Adrenal gland (tissue), 12 donors: ENCODE results near the gene GKN1. TPM values are rescaled to one million over a fixed set of nuclear protein-coding genes. Genes with fewer than 3 reads are reported as not detected.

Source experiments
- DNase-seq, 7 donors: peaks; one replicate each; pipeline ENCODE4 v3.0.0-alpha.2; 2019 to 2020
- H3K27ac ChIP-seq, 5 donors: fragments of 200-600 bp; sonication (generic) in 4 of 5; 1 replicate in 3 of 5; 2 replicates in 2 of 5; pipeline versions ENCODE4 v1.5.1 to v1.8.0; 2016 to 2020; ENCODE audit warnings: mild to moderate bottlenecking in 1 of 5
- H3K27me3 ChIP-seq: fragments of 200-600 bp; 2 replicates; pipeline ENCODE4 v1.8.0; 2021
- H3K36me3 ChIP-seq, 2 donors: fragments of 200-600 bp; replicated peaks in 1 of 2; 1 replicate in 1 of 2; 2 replicates in 1 of 2; pipeline versions ENCODE4 v1.5.1 to v1.8.0; 2018 to 2022
- H3K4me1 ChIP-seq, 2 donors: fragments of 200-600 bp; replicated peaks in 1 of 2; 1 replicate in 1 of 2; 2 replicates in 1 of 2; pipeline versions ENCODE4 v1.5.1 to v1.8.0; 2018 to 2021
- H3K4me3 ChIP-seq, 4 donors: fragments of 200-600 bp; sonication (generic) in 3 of 4; one replicate each; pipeline ENCODE4 v1.5.1; 2016 to 2018
- H3K9me3 ChIP-seq, 3 donors: fragments of 200-600 bp; sonication (generic) in 1 of 3; replicated peaks in 1 of 3; 1 replicate in 2 of 3; 2 replicates in 1 of 3; pipeline versions ENCODE4 v1.5.1 to v1.8.0; 2016 to 2021
- CTCF ChIP-seq, 6 experiments: fragments of 450-650 bp in 4 of 6; fragments of 200-600 bp in 2 of 6; sonication (generic) in 1 of 6; IDR thresholded peaks; 1 replicate in 5 of 6; 2 replicates in 1 of 6; pipeline versions ENCODE4 v1.5.1 to v1.8.0; 2016 to 2021; ENCODE audit warnings: antibody characterized with exemption in 6 of 6, mild to moderate bottlenecking in 2 of 6, moderate library complexity in 1 of 6
- POLR2A ChIP-seq, 2 donors: fragments of 450-650 bp; IDR thresholded peaks; one replicate each; pipeline ENCODE4 v1.6.1; 2017; ENCODE audit warnings: antibody characterized with exemption in 2 of 2, mild to moderate bottlenecking in 2 of 2, moderate library complexity in 1 of 2
- WGBS, 4 donors: extraction: QIAGEN DNeasy Blood & Tissue Kit in 2 of 4; methylation state at CpG; one replicate each; pipeline versions ENCODE4 v1.1.5 to v1.1.7; 2013 to 2017; 5-methylcytosine and 5-hydroxymethylcytosine counted together
- intact Hi-C, 2 donors: fragments of 100-400 bp; cut with DNase I; formaldehyde crosslinking; loops; one replicate each; pipeline versions ENCODE4 v1.14.1 to v1.15.0; 2022 to 2023
- polyA plus RNA-seq, 3 donors: library from polyadenylated mRNA; stranded (reverse); fragments of 200-250 nt in 2 of 3; fragments of 350-450 nt in 1 of 3; fragmentation: Illumina TruSeq in 1 of 3; extraction: RNeasy Lipid Tissue Mini Kit (QIAGEN cat#74804) in 1 of 3; gene quantifications; one replicate each; pipeline ENCODE4 v1.2.3, GENCODE V29; 2013 to 2014
- total RNA-seq, 9 donors: library from RNA; depleted of rRNA in 4 of 9; stranded (reverse); fragments of >200 nt in 4 of 9; fragments of 120-200 nt in 1 of 9; fragmentation: NEBNext Ultra II Directional in 1 of 9; extraction: Animal tissue kit (Norgen Biotek cat#: 25700) in 1 of 9; gene quantifications; one replicate each; pipeline versions ENCODE4 v1.1.0 to v1.2.4, GENCODE V29; 2013 to 2023
- donor health status: healthy with polysubstance abuse.
- donor health status: Bipolar disorder and iron deficiency.
- donor health status: DM: yes; HTN: yes; CAD: no.
- donor health status: DM: no; HTN: no; CAD: no.
- donor health status: DM: no; HTN: no; CAD: no.
- donor health status: DM: yes; HTN: yes; CAD: no.

GKN1 gene
- total and polyA plus RNA-seq, 12 donors = 0.31 to 2.9 (median 1.5) TPM; not detected in 3

GRCh38 chr2:69022548-69022947, 48.1 kb downstream of the GKN1 start:
- Histone ChIP-seq H3K27me3 (no peaks in the 10 kb centered on the region), H3K9me3 (no peaks in the 10 kb centered on the region), H3K27ac (no peak overlapping the region), H3K4me3 (no peak overlapping the region), H3K36me3 (no peaks in the 10 kb centered on the region), H3K4me1 (peaks cover 8 to 47% of the 10 kb centered on the region in 2 donors)
- intact Hi-C loops = no loop called here
- TF ChIP-seq POLR2A (IDR thresholded peaks at IDR 0.05) (no peak), CTCF (IDR thresholded peaks at IDR 0.05) (no peak)
- DNase-seq = no peak
- 54 to 80% (median 64%) methylated on average over 1 of the region's 1 CpG for WGBS, 4 donors

GRCh38 chr2:69023236-69023635, 48.8 kb downstream of the GKN1 start:
- WGBS, 4 donors = 94 to 99% (median 97%) methylated on average over 2 of the region's 2 CpGs
- no peak for DNase-seq
- TF ChIP-seq CTCF (IDR thresholded peaks at IDR 0.05) (no peak), POLR2A (IDR thresholded peaks at IDR 0.05) (no peak)
- Histone ChIP-seq H3K4me3 (no peak overlapping the region), H3K4me1 (peaks cover 8 to 40% of the 10 kb centered on the region in 2 donors), H3K27me3 (no peaks in the 10 kb centered on the region), H3K27ac (no peak overlapping the region), H3K9me3 (peaks cover 0 to 4% (median 0%) of the 10 kb centered on the region in 3 donors), H3K36me3 (no peaks in the 10 kb centered on the region)
- intact Hi-C loops = no loop called here

- Histone ChIP-seq H3K4me3 (no peak overlapping the region), H3K27me3 (no peaks in the 10 kb centered on the region), H3K27ac (no peak overlapping the region), H3K4me1 (peaks cover under 1 to 12% of the 10 kb centered on the region in 2 donors), H3K9me3 (peaks cover 0 to 6% (median 0%) of the 10 kb centered on the region in 3 donors), H3K36me3 (no peaks in the 10 kb centered on the region)
- peak in 5 of 7 donors; percentile 20 to 61 (median 39) for DNase-seq
- 76 to 82% (median 78%) methylated on average over 4 of the region's 4 CpGs for WGBS, 4 donors
- intact Hi-C loops = loop anchor here in 1 of 2 donors (5.0 kb wide), 1 partner anchor 281 kb away; no protein-coding TSS in a partner anchor
- peak; percentile 14 to 73 (median 57) for TF ChIP-seq CTCF (IDR thresholded peaks at IDR 0.05)
- no peak for TF ChIP-seq POLR2A (IDR thresholded peaks at IDR 0.05)
Measured at GRCh38 chr2:69026026-69026425, 51.6 kb downstream of the GKN1 start.

GRCh38 chr2:69026691-69027459, 52.4 kb downstream of the GKN1 start:
- no peaks in the 10 kb centered on the region for H3K36me3 ChIP-seq
- H3K4me1 ChIP-seq = peaks cover 0 to 11% of the 10 kb centered on the region in 2 donors
- DNase-seq = no peak
- intact Hi-C loops = loop anchor here in 1 of 2 donors (5.0 kb wide), 1 partner anchor 280 kb away; no protein-coding TSS in a partner anchor
- no peaks in the 10 kb centered on the region for H3K27me3 ChIP-seq
- TF ChIP-seq CTCF (IDR thresholded peaks at IDR 0.05) (no peak), POLR2A (IDR thresholded peaks at IDR 0.05) (no peak)
- H3K27ac ChIP-seq = no peak overlapping the region
- no peak overlapping the region for H3K4me3 ChIP-seq
- peaks cover 0 to 6% (median 0%) of the 10 kb centered on the region in 3 donors for H3K9me3 ChIP-seq
- 86 to 95% (median 90%) methylated on average over 13 of the region's 13 CpGs for WGBS, 4 donors

Other genes with a start within 250 kb of the GKN1 start
- gene ARHGAP25, start 239.8 kb upstream of the GKN1 start, total RNA-seq = 10 to 100 TPM in 5 of 9 donors, 1 to 10 TPM in 4; 5.5 to 17.6 (median 11.1) TPM
- gene ARHGAP25, start 239.8 kb upstream of the GKN1 start, polyA plus RNA-seq = 10 to 100 TPM in 2 of 3 donors, 1 to 10 TPM in 1; 8.5 to 15.4 (median 10.1) TPM
- gene BMP10, start 103.2 kb upstream of the GKN1 start, total RNA-seq = not detected
- gene BMP10, start 103.2 kb upstream of the GKN1 start, polyA plus RNA-seq = not detected
- gene GKN2, start 21.7 kb upstream of the GKN1 start, total RNA-seq = under 1 TPM in 1 of 9 donors, not detected in 8; 0.31 TPM
- gene GKN2, start 21.7 kb upstream of the GKN1 start, polyA plus RNA-seq = under 1 TPM in 1 of 3 donors, not detected in 2; 0.27 TPM
- gene ANTXR1, start 38.5 kb downstream of the GKN1 start, total RNA-seq = 100 to 1,000 TPM in 6 of 9 donors, 10 to 100 TPM in 3; 30.7 to 386 (median 127) TPM
- 100 to 1,000 TPM in 1 of 3 donors, 10 to 100 TPM in 2; 19.0 to 279 (median 33.7) TPM for gene ANTXR1, start 38.5 kb downstream of the GKN1 start, polyA plus RNA-seq